NCI-H69 (cell line): Measurements from ENCODE around the gene EXOC4.
A peak's percentile ranks its signal among the peaks of the same experiment; 100 is the strongest.

Experiments used
- DNase-seq: peaks from one replicate; lab custom pipeline; 2025; lab: John Stamatoyannopoulos, UW

EXOC4 gene

DNA sequence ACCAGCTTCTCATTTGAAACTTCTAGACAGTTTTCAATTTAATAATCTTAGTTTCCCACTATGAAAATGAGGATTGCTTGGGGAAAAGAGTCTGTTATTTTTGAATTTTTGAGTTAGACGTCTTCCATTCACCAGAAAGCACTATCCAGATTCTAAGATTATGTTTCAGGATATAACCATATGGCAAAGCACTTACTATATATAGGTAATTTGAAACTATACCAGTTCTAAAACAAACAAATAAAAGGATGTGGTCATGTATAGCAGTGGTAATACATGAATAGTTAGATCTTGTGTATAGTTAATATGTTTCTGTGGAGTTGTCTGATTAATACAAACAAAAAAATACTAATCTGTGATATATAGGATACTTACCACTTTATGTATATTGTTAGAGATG lies 320.0 kb downstream of the EXOC4 start:
- peak; percentile 44 for DNase-seq

DNA sequence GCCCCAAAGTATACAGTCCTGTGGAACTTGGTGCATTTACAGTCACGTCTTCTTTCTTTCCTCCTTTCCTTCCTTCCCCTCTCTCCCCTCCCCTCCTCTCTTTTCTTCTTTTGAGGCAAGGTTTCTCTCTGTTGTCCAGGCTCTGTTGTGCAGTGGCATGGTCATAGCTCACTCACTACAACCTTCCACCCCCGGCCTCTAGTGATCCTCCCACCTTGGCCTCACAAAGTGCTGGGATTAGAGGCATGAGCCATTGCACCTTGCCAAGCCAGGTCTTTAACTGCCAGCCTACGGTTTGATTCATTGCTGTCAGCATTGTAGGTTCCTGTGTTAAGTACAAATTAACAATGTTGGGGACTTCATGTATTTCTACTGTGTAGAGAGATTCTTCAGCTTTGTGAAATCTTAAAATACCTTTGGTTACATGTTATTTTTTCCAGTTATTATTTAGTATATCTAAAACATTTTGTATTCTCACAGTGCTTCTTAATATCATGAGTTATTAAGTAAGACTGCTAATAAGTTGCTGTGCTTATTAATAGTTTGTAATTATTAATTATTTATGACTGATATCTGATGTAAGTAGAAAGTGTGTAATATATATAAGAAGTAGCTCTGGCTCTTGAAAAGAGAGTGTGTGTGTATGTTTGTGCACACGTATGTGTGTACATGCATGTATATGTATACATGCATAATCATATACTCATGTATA lies 320.8 kb downstream of the EXOC4 start:
- DNase-seq = peak; percentile 19

DNA sequence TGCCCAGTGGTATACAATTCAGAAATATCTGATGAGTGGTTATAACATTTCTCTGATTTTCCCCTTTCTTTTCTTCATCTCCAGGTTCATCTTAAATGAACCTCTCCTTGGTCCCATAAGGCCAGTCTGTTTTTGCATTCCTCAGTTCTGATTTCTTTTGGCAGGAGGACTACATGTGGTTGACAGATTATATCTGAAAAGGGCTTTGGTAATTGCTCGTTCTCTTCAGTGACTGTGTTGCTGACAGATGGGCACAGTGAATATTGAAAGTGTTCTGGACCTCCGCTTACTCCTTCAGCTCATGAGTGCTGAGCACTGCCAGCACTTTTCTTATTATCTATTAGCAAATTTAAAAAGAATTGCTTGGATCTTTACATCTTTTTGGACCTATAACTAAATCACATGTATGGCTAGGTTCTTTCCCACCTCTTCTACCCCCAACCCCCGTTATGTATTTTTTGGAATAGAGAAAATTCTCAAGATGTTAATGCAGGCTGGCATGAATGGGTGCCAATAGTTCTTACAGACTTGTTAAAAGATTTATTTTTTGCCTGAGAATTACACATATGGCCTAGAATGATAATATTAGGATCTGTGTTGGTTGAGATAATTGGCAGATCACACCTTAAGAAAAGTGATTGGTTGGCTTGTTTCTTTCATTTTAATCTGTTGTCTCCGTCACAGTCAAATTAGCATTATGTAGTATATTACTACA lies 323.0 kb downstream of the EXOC4 start:
- DNase-seq = peak; percentile 77

DNA sequence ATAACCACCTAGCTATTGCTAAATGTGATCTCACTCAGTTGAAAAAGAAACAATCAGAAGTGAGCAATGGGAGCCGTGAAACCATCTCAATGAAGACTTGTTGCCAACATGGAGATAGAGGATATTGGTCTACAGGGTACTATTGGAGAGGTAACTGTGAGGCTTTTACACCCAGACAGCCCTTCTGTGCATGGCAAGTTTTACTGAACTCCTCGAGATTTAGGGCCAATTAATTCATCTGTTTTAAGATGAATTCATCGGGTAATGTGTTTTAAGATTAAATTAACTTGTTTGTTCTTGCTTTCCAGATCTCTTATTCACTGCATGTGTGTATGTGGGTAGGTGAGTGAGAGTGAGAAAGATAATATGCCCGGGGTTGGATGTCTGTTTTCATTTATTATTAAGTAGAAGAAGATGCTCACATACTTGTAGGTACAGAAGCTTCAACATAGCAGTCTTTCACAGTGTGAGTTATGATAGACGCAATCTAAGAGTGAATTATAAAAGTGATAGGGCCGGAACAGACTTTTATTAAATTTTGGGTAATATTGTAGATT lies 323.8 kb downstream of the EXOC4 start:
- DNase-seq = no peak

DNA sequence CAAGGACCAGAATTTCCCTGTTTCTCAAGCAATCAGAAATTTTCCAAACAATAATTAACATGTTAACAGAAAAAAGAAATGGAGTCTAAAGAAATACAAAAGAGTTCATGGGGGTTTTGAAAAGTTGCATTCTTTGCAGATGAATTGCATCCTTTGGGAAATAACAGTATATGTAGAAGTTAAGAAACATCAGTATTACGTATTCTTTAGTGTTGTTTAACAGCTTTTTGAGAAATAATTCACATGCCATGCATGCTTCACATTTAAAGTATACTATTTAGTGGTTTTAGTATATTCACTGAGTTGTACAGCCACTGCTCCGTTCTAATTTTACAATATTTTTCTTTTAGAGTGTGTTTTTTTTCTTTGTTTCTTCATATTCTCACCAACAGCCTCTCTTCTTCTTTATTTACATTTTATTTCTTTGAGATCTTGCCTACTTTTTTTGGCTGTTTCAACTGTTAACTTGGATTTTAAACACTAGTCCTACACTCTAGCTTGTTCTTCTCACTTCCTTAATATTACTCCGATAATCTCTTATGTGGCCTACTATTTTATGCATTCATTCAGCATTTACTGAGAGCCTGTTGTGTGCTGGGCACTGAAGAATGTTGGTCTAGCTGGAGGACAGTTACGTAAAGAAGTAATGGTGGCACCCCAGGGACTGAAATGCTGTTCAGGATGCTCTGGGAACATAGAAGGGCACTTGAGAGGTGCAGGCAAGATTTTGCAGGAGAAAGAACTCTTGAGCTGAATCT lies 330.1 kb downstream of the EXOC4 start:
- DNase-seq = no peak

DNA sequence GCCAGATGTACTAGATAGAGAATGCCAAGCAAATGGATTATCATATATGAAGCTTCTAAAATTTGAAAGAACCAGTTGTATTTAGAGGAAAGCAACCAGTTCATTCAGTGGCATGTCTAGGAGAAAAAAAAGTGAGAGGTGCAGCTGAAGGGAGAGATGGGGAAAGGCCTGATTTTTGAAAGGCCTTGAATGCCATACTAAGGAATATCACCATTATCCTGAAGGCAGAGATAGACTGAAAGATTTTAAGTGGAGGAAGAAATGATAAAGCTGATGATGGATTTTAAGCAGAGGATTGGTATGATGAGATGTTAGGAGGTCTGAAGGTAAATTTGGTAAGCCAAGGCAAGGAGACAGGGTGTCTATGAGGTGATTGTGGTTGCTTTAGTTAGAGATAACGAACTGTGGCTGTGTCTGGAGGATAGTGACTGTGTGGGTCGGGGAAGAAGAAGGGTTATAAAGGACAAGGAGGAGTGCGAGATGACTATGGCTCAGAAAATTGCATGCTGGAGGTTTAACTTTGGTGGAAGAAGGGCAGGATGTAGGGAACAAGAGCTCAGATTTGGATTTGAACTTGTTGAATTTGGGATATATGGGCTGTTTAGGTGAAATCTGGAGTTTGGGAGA lies 330.8 kb downstream of the EXOC4 start:
- no peak for DNase-seq

DNA sequence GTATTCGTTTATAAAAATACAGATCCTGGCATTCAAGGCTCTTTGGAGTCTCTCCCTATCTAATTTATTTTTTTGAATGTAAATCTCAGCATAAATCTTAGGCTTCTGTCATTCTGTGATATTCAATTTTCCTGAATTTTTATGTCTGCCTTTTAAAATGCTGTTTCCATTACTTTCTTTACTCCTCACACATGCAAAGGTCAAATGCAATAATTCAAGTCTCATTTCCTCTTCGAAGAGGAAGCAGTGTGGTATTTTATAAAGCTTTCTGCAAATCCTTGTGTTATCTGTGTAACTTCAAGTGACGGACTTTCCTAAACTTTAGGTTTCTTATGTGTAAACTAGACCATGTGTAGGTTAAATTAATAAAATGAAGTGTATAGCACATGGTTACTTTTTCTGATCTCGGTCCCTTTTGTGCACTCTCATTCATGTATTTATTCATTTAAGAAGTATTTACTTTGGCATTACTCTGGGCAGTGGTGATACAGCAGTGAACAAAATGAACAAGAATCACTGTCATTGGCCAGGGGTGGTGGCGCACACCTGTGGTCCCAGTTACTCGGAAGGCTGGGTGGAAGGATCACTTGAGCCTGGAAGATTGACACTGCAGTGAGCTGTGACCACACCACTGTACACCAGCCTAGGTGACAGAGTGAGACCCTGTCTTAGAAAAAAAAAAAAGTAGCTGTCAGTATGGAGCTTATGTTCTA lies 332.2 kb downstream of the EXOC4 start:
- no peak for DNase-seq

DNA sequence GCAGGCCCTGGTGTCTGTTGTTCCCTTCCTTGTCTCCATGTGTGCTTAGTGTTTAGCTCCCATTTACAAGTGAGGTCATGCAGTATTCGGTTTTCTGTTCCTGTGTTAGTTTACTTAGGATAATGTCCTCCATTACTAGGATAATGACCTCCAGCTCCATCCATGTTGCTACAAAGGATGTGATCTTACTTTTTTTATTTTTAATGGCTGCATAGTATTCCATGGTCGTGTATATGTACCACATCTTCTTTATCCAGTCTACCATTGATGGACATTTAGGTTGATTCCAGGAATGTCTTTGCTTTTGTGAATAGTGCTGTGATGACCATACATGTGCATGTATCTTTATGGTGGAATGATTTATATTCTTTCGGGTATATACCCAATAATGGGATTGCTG lies 333.4 kb downstream of the EXOC4 start:
- DNase-seq = no peak

DNA sequence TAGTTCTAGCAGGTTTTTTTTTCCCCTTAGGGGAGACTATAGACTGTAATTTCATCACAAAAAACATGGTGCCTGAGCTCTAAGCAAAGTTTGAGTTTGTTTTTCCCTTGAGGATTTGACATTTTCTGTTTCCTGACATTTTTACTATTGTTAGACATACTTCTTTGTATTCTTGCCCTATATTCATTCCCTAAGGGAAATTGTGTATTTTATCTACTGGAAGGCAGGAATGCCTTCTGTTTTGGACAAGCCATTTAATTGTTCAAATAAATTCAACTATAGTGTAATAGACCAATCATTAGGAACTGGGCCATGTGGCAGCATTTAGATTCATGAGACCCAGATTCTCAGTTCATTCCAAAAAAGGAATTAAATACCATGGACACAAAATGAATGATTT lies 335.0 kb downstream of the EXOC4 start:
- peak; percentile 23 for DNase-seq

DNA sequence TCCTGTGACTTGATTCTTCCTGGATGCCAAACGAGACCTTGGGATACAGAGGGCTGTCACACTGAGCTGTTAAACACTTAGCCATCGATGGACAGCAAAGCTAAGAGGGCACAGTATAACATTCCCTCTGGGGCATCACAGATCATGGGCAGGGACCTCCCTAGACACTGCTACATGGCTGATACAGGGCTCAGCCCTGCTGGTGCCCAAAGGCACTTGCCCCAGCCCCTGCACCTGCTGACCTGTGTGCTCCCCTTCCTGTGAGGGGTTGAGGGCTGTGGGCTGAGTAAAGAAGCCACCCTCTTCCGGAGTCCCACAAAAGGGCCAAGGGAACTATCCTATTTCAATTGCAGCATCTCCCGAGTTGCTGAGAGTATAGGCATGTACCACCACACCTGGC lies 337.9 kb downstream of the EXOC4 start:
- no peak for DNase-seq

DNA sequence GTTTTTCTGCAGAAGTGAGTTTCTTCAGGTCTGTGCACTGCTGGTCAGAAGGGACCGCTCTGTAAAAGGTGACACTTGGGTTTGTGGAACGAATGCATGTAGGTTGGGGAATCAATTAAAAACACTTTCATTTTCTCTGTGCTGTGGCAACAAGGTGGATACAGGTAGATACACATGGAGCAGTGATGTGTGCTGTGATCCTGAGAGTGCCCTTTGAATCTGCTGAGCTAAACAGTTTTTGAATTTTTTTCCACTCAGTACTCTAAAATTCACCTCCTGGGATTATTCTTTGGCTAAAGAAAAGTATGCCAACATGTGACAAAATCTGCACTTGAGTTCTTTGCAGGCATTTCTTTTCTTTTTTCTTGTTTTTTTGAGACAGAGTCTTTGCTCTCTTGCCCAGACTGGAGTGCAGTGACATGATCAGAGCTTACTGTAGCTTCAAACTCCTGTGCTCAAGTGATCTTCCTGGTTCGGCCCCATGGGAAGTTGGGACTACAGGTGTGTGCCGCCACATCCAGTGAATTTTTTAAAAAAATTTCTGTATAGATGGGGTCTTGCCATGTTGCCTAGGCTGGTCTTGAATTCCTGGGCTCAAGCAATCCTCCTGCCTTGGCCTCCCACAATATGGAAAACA lies 338.9 kb downstream of the EXOC4 start:
- no peak for DNase-seq

DNA sequence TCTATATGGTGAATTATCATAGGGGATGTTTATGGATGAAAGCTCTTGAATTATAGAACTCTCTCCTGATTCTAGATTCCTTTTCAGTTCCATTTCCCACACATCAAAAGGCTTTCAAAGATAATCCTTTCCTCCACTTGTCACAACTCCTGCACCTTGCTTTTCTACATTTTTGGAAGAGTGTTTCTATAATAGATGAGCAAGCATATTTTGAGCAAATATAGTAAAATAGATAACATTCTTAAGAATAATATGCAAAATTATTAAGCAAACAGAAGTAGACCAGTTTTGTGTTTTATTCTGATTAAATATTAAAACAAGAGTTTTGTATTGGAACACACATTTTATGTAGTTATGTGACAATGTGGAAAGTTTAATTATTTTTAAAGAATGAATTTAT lies 340.7 kb downstream of the EXOC4 start:
- DNase-seq = no peak

DNA sequence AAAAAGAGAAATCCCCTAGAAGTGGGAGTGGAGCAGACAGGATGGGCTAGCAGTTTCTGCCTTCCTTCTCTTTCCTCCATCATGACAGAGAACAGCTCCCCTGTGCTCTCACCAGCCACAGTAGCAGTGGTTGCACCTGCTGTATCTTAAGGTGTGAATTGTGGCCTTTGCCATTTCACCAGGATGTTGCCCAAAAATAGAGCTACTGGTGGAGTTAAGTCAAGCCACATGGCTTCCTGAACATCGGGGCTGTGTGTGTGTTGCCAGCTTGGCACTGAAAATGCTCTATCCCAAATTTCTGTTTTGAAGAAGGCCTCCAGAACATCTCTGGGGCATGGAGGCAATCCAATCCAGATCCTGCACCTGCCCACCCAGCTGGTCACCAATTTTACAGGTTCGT lies 348.7 kb downstream of the EXOC4 start:
- DNase-seq = peak; percentile 67

DNA sequence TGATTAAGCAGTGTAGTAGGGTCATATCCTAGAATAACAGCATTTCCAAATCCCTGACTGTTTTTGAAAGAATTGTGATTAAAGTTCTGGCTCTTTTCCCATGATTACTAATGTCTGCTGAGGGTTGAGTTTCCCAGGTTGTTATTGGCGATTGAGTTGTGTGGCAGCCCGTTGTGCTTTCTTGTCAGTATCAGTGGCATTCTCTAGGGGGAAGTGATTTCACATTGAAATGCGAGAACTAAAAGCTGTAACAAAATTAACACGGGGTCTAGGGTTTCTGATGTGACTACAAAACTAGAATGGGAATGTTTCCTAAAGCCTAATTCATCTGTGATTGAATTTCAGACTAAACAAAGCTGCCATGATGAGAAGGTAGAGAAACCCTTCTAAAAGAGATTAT lies 349.4 kb downstream of the EXOC4 start:
- DNase-seq = peak; percentile 92

DNA sequence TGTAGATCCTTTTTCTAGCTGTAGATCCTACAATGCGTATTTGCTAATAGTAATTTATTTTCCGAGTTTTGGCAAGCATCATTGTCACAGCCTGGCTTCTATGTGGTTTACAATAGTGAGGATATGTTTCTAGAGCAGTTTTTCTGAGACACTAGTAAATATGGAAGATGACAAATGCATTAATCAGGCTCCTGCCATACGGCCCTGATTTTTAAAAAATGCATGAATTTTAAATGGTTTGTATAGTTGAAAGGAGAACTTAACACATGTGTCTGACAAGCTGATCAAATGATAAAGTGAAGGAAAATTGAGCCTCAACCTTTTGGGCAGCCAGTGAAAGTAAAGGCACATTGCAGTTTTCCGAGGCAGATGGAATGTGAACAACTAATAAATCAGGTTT lies 354.1 kb downstream of the EXOC4 start:
- no peak for DNase-seq

DNA sequence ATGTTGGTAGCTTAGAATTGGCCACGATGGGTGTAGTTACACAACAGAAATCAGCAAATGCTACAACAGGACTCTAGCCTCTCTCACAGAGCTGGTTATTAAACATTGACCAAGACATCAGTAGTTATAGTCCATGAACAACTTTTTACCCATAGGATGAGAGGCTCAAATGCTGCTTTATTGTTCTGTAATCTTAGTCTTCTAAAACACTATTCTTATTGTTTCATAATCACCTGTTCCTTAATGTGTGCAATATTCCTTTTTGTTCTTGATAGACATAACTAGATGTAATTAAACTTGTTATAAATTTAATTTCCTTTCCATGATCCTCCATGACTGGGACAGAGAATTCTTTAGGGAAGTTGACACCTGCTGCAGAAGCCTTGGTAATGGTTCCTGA lies 356.9 kb downstream of the EXOC4 start:
- DNase-seq = no peak

DNA sequence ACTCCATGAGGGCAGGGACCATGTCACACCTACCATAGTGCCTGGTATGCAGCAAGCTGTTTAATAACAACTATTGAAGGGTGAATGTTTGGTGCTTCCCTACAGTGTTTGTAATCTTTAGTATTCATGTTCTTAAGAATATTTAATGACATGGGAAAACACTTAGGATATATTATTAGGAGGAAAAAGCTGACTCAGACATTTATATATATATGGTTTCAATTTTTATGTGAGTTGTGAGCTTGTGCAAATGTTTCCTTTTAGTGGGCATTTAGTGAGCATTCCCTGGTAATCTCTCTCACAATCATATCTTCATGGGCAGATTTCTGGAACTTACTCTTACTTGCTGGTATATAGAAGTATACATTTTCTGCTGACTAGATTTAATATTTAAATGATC lies 359.1 kb downstream of the EXOC4 start:
- no peak for DNase-seq

DNA sequence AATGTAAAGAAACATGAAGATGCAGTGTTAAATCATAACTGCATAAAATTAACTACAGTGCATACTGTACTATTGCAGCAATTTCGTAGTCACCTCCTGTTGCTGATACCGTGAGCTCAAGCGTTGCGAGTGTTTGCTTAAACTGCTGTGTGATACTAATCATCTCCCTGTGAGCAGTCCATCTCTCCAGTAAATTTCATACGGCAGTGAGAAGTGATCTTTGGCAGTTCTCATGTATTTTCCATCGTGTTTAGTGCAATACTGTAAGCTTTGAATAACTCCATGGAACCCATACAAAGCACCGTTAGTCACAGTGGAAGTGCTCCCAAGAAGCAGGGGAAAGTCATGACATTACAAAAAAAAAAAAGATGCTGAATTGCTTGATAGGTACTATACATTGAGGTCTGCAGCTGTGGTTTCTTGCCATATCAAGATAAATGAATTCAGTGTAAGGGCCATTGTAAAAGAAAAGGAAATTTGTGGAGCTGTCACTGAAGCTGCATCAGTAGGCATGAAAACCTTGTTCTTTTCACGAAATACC lies 360.4 kb downstream of the EXOC4 start:
- DNase-seq = peak; percentile 64

DNA sequence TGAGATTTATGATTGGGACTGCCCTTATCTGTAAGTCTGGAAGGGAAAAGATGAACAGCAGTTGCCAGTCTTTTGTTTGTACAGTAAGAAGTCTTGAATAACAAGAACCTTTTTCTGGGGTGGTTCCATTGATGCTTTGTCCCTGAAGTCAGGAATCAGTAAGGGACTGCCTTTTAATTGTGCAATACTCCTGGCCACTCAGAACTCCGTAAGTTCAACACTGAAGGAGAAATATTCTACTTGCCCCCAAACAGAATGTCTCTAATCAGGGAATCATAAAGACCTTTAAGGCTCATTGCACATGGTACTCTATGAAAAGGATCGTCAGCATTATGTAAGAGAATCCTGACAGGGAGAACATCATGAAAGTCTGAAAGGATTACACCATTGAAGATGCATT lies 361.4 kb downstream of the EXOC4 start:
- DNase-seq = peak; percentile 10

DNA sequence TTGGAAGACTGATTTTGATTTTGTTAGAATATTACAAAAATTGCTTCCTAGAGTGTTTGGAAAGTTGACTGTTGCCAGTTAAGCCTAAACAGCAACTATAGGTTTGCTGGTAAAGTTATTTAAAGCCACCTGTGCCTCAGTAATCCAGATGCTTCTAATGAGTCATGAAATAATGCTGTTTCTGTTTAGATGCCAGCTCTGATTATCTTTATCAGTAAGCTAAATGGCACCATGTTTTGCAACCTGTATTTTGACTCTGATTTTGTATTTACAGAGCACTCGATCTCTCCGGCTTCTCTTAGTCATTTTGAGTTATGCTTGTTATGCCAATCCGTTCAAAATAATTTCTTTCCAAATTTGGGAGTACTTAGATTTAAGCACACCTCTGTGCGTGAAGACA lies 366.1 kb downstream of the EXOC4 start:
- no peak for DNase-seq

DNA sequence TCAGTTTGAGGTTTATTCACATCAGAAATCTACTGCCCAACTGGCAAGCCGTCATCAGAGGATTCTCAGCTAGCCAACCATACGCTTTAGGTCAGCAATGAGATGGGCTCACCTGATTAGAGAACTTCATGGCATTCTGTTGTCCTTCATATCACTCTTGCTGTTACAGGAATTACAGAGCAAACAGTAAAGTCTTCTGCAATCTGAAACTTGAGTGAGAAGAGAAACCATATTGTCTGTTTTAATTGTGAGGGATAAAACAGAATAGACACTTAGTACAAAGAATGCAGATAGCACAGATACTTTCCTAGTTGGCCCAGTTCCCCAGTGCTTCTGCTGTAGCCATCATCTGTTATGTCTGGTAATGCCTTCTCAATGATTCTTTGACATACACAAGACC lies 366.6 kb downstream of the EXOC4 start:
- DNase-seq = no peak
